K562 (cell line): ENCODE results near the gene MOCOS. TPM values are rescaled to one million over a fixed set of nuclear protein-coding genes. Genes with fewer than 3 reads are reported as not detected.

ENCODE experiments used
- ATAC-seq: fragments of 200-7000 bp; cut with Tn5 transposase; 3 replicates; pipeline ENCODE4 v1.9.1; 2020; ENCODE audit warnings: moderate library complexity
- BruUV-seq: library from RNA; stranded (reverse); fragments of 400-500 nt; replicated peaks from 2 replicates; lab custom pipeline; 2021; lab: Mats Ljungman, UMichigan
- CTCF ChIA-PET: fragments of 300-600 bp; formaldehyde crosslinking; extraction: SDS; loops from one replicate; lab custom pipeline; 2021; ENCODE audit warnings: low intra/inter-chr PET ratio; lab: Yijun Ruan, JAX
- POLR2A ChIA-PET: fragments of 300-600, 350-650 bp; sonication (Branson Sonifier 250); formaldehyde crosslinking; extraction: SDS; loops from one replicate; lab custom pipeline; 2021; ENCODE audit warnings: antibody characterized with exemption, inconsistent platforms; lab: Yijun Ruan, JAX
- DNase-seq, 4 experiments: peaks; one replicate each; pipeline versions ENCODE4 v3.0.0 to v3.0.0-alpha.2; 2011 to 2018; ENCODE audit warnings: low spot score in 3 of 4, mixed read lengths in 3 of 4; ENCODE audit errors: extremely low read depth in 1 of 4
- FAIRE-seq: peaks from 2 replicates; lab custom pipeline; 2011; peaks lifted over from hg19 to GRCh38; lab: Jason Lieb, UNC
- H2AFZ ChIP-seq: 2 replicates; pipeline ENCODE4 v1.6.0; 2011; ENCODE audit warnings: low read depth, low read length, control low read depth, inconsistent platforms
- H3K27ac ChIP-seq: fragments of 200-600 bp; 3 replicates; pipeline ENCODE4 v1.8.0; 2011; ENCODE audit warnings: low read depth, mild to moderate bottlenecking, control low read depth, inconsistent platforms, low read length, moderate library complexity, mixed read lengths; ENCODE audit errors: extremely low read depth
- H3K27me3 ChIP-seq, 2 experiments: fragments of 300-600 bp in 1 of 2; 2 replicates in 1 of 2; 3 replicates in 1 of 2; pipeline versions ENCODE4 v1.6.0 to v1.8.0; 2011; ENCODE audit warnings: inconsistent platforms in 2 of 2, low read length in 2 of 2, mild to moderate bottlenecking in 1 of 2, mixed read lengths in 1 of 2, moderate library complexity in 1 of 2; ENCODE audit not compliant: control insufficient read depth in 2 of 2, insufficient read depth in 2 of 2
- H3K36me3 ChIP-seq: fragments of 300-600 bp; 3 replicates; pipeline ENCODE4 v1.8.0; 2011; ENCODE audit warnings: mild to moderate bottlenecking, low read length, inconsistent platforms; ENCODE audit not compliant: control insufficient read depth, insufficient read depth
- H3K4me1 ChIP-seq, 2 experiments: fragments of 200-600 bp in 1 of 2; replicated peaks in 1 of 2; 2 replicates in 1 of 2; 3 replicates in 1 of 2; pipeline versions ENCODE4 v1.5.1 to v1.8.0; 2011; ENCODE audit warnings: inconsistent platforms in 2 of 2, low read length in 2 of 2, mild to moderate bottlenecking in 1 of 2, mixed read lengths in 1 of 2, moderate library complexity in 1 of 2; ENCODE audit not compliant: control insufficient read depth in 2 of 2, insufficient read depth in 2 of 2
- H3K4me2 ChIP-seq: 2 replicates; pipeline ENCODE4 v1.6.1; 2011; ENCODE audit warnings: low read length, control low read depth, inconsistent platforms, mixed read lengths; ENCODE audit not compliant: insufficient read depth
- H3K4me3 ChIP-seq: fragments of 200-600 bp; sonication (generic), shearing (Covaris generic); 2 replicates; pipeline ENCODE4 v1.5.1; 2016; ENCODE audit warnings: control low read depth, inconsistent platforms
- H3K79me2 ChIP-seq: fragments of 200-600 bp; 3 replicates; pipeline ENCODE4 v1.8.0; 2011; ENCODE audit warnings: low read length, inconsistent platforms; ENCODE audit not compliant: control insufficient read depth, insufficient read depth
- H3K9ac ChIP-seq, 2 experiments: 2 replicates each; pipeline versions ENCODE4 v1.6.0 to v1.6.1; 2011; ENCODE audit warnings: low read depth in 2 of 2, low read length in 2 of 2, control low read depth in 1 of 2, inconsistent platforms in 1 of 2, mild to moderate bottlenecking in 1 of 2, mixed read lengths in 1 of 2; ENCODE audit not compliant: insufficient read depth in 1 of 2
- H3K9me1 ChIP-seq: one replicate; pipeline ENCODE4 v1.6.0; 2011; ENCODE audit warnings: inconsistent platforms, mild to moderate bottlenecking, low read length, moderate library complexity; ENCODE audit not compliant: control insufficient read depth, insufficient read depth
- H3K9me3 ChIP-seq: replicated peaks from 2 replicates; pipeline ENCODE4 v1.5.1; 2011; ENCODE audit warnings: low read depth, low read length, inconsistent platforms; ENCODE audit not compliant: control insufficient read depth, insufficient read depth
- H4K20me1 ChIP-seq: replicated peaks from 2 replicates; pipeline ENCODE4 v1.6.1; 2011; ENCODE audit warnings: low read length, inconsistent platforms, mixed read lengths; ENCODE audit not compliant: control insufficient read depth, insufficient read depth
- BCLAF1 ChIP-seq, 2 experiments: fragments of 450-650 bp in 1 of 2; IDR thresholded peaks; 2 replicates each; pipeline ENCODE4 v1.6.1; 2011 to 2017; ENCODE audit warnings: low read depth in 2 of 2, antibody characterized with exemption in 1 of 2, borderline replicate concordance in 1 of 2, low read length in 1 of 2, mild to moderate bottlenecking in 1 of 2, mixed read lengths in 1 of 2; ENCODE audit not compliant: control insufficient read depth in 1 of 2
- CHCHD3 ChIP-seq: fragments of 250-450 bp; sonication (Bioruptor Pico); IDR thresholded peaks from 2 replicates; pipeline ENCODE4 v2.1.2; 2022; ENCODE audit warnings: mild to moderate bottlenecking
- MIER1 ChIP-seq: fragments of 450-650 bp; IDR thresholded peaks from 2 replicates; pipeline ENCODE4 v1.6.1; 2016; ENCODE audit warnings: antibody characterized with exemption, mild to moderate bottlenecking, low read depth
- MYBL2 ChIP-seq, 2 experiments: fragments of 450-650 bp in 1 of 2; sonication (generic) in 1 of 2; formaldehyde crosslinking in 1 of 2; IDR thresholded peaks; 2 replicates each; pipeline versions ENCODE4 v1.6.1 to v1.8.1; 2017 to 2022; ENCODE audit warnings: borderline replicate concordance in 1 of 2, inconsistent platforms in 1 of 2, low read depth in 1 of 2, mild to moderate bottlenecking in 1 of 2, missing genetic modification reagents in 1 of 2, moderate library complexity in 1 of 2
- TGIF2 ChIP-seq: sonication (generic); formaldehyde crosslinking; IDR thresholded peaks from 2 replicates; pipeline ENCODE4 v1.8.1; 2022; ENCODE audit warnings: mild to moderate bottlenecking, missing genetic modification reagents, moderate library complexity
- UBTF ChIP-seq, 2 experiments: IDR thresholded peaks; 2 replicates each; pipeline ENCODE4 v1.6.1; 2012; ENCODE audit warnings: improper control_type of control experiment in 2 of 2, low read depth in 2 of 2, low read length in 2 of 2, borderline replicate concordance in 1 of 2
- ZFP36 ChIP-seq: fragments of 150-350 bp; IDR thresholded peaks from 2 replicates; pipeline ENCODE4 v1.6.1; 2018; ENCODE audit warnings: low read length, low read depth; ENCODE audit not compliant: partially characterized antibody
- ZNF232 ChIP-seq: sonication (generic); formaldehyde crosslinking; IDR thresholded peaks from 2 replicates; pipeline ENCODE4 v1.8.0; 2022; ENCODE audit warnings: mild to moderate bottlenecking, missing genetic modification reagents
- ZNF655 ChIP-seq: fragments of 250-450 bp; sonication (Bioruptor Pico); IDR thresholded peaks from 2 replicates; pipeline ENCODE4 v1.5.0; 2021
- in situ Hi-C: fragments of 300-500 bp; cut with MboI; formaldehyde crosslinking; loops from 4 replicates; pipeline ENCODE4 v1.15.0; 2018; ENCODE audit warnings: inconsistent platforms, mixed read lengths
- intact Hi-C: fragments of 100-400 bp; cut with micrococcal nuclease; formaldehyde crosslinking; loops from 2 replicates; pipeline ENCODE4 v1.14.2; 2022
- polyA plus RNA-seq, 8 experiments: library from polyadenylated mRNA; depleted of rRNA in 4 of 8; stranded (reverse) in 5 of 8; unstranded in 3 of 8; fragments of >200 nt; fragmentation: Nextera tagmentation in 2 of 8; fragmentation: Illumina TruSeq in 1 of 8; extraction: Ambion mirVana in 2 of 8; extraction: Trizol in 1 of 8; gene quantifications; 2 replicates each; pipeline versions ENCODE4 v1.2.1 to v1.2.3, GENCODE V29; 2011 to 2014; ENCODE audit warnings: inconsistent platforms in 1 of 8, missing spikeins in 1 of 8
- total RNA-seq, 7 experiments: library from RNA; depleted of rRNA in 6 of 7; stranded (reverse); fragments of >200 nt in 6 of 7; fragmentation: Illumina TruSeq in 2 of 7; extraction: Trizol in 2 of 7; gene quantifications; 2 replicates each; pipeline versions ENCODE4 v1.2.1 to v1.2.3, GENCODE V29; 2011 to 2021; ENCODE audit warnings: low replicate concordance in 1 of 7

Gene MOCOS
- total and polyA plus RNA-seq, 9 of the 15 experiments (the other 6 are each of a cell fraction or from before 2014, with no cell fraction given) = 4.5 to 12.4 (median 9.1) TPM

GRCh38 chr18:36157441-36157840 is 29.9 kb upstream of the MOCOS start:
- intact Hi-C loops = no loop called here
- Histone ChIP-seq H3K9me1 (no peaks in the 10 kb centered on the region), H3K9me3 (no peaks in the 10 kb centered on the region), H2AFZ (no peak overlapping the region), H3K36me3 (peaks cover 96% of the 10 kb centered on the region), H3K9ac (no peak overlapping the region), H3K27me3 (no peaks in the 10 kb centered on the region), H3K4me3 (no peak overlapping the region), H3K79me2 (no peaks in the 10 kb centered on the region), H4K20me1 (no peaks in the 10 kb centered on the region), H3K4me1 (no peaks in the 10 kb centered on the region), H3K4me2 (no peak overlapping the region), H3K27ac (no peak overlapping the region)
- TF ChIP-seq UBTF (IDR thresholded peaks at IDR 0.05; ENCODE audit: borderline replicate concordance in 1 of 2, low read depth in 2 of 2, low read length in 2 of 2) = no peak
- no peak for TF ChIP-seq CHCHD3
- TF ChIP-seq TGIF2 (CRISPR knock-in tag) = no peak
- TF ChIP-seq ZFP36 = no peak
- TF ChIP-seq ZNF232 = no peak
- TF ChIP-seq MIER1 = no peak
- no peak for TF ChIP-seq BCLAF1 (IDR thresholded peaks at IDR 0.05; ENCODE audit: borderline replicate concordance in 1 of 2, control insufficient read depth in 1 of 2, low read depth in 2 of 2, low read length in 1 of 2)
- no peak for TF ChIP-seq MYBL2 (IDR thresholded peaks at IDR 0.05; ENCODE audit: low read depth)
- no peak for TF ChIP-seq MYBL2 (CRISPR knock-in tag; IDR thresholded peaks at IDR 0.05; ENCODE audit: borderline replicate concordance)
- TF ChIP-seq ZNF655 (CRISPR knock-in tag) = no peak
- in situ Hi-C loops = no loop called here
- ATAC-seq (no peak; the same call in 2 of the 3 replicates), DNase-seq (no peak), FAIRE-seq (no peak)
- no TSS peak for BruUV-seq
- ChIA-PET POLR2A (interaction anchor here (1.0 to 1.7 kb wide), 3 partner anchors 9 to 19 kb away, joined by 4 to 5 read pairs (median 5); no protein-coding TSS in a partner anchor), CTCF (no interaction called here)
